K562 (cell line): ENCODE results near the gene FYB1. TPM values are rescaled to one million over a fixed set of nuclear protein-coding genes. Genes with fewer than 3 reads are reported as not detected.

ENCODE experiments used
- BACH1 ChIP-seq: fragments of 200-800 bp; sonication (Bioruptor generic); IDR thresholded peaks from 2 replicates; pipeline ENCODE4 v1.6.1; 2016; ENCODE audit warnings: missing genetic modification characterization, missing compliant biosample characterization
- C11orf30 ChIP-seq: fragments of 450-650 bp; IDR thresholded peaks from 2 replicates; pipeline ENCODE4 v1.6.1; 2016; ENCODE audit warnings: low read depth, mild to moderate bottlenecking
- CREBBP ChIP-seq: IDR thresholded peaks from one replicate; pipeline ENCODE4 v1.6.1; 2012; ENCODE audit warnings: low read depth, mild to moderate bottlenecking, control low read depth, inconsistent platforms, low read length
- EGR1 ChIP-seq: fragments of 450-650 bp; conservative IDR thresholded peaks from 2 replicates; pipeline ENCODE4 v1.6.1; 2017; ENCODE audit warnings: mild to moderate bottlenecking
- ELF1 ChIP-seq: fragments of 200-800 bp; sonication (Bioruptor generic); IDR thresholded peaks from 2 replicates; pipeline ENCODE4 v1.6.1; 2016; ENCODE audit warnings: missing genetic modification characterization, missing compliant biosample characterization
- FOXM1 ChIP-seq, 2 experiments: fragments of 450-650 bp in 1 of 2; sonication (generic) in 1 of 2; formaldehyde crosslinking in 1 of 2; IDR thresholded peaks; 2 replicates each; pipeline versions ENCODE4 v1.6.1 to v1.9.0; 2017 to 2022; ENCODE audit warnings: low read depth in 2 of 2, mild to moderate bottlenecking in 2 of 2, missing genetic modification reagents in 1 of 2, moderate library complexity in 1 of 2
- HDAC6 ChIP-seq: IDR thresholded peaks from 2 replicates; pipeline ENCODE4 v1.6.1; 2012; ENCODE audit warnings: low read depth, mild to moderate bottlenecking, control low read depth, inconsistent platforms, low read length, moderate library complexity
- HNRNPL ChIP-seq: fragments of 200-400 bp; formaldehyde crosslinking; IDR thresholded peaks from 2 replicates; pipeline ENCODE4 v1.6.1; 2017; ENCODE audit warnings: low read depth, mild to moderate bottlenecking, low read length
- NFRKB ChIP-seq: fragments of 450-650 bp; IDR thresholded peaks from 2 replicates; pipeline ENCODE4 v1.6.1; 2016; ENCODE audit warnings: low read depth
- TBL1XR1 ChIP-seq, 2 experiments: IDR thresholded peaks; 2 replicates each; pipeline ENCODE4 v1.6.1; 2012; ENCODE audit warnings: improper control_type of control experiment in 2 of 2, low read length in 2 of 2, mild to moderate bottlenecking in 1 of 2
- TEAD2 ChIP-seq: fragments of 450-650 bp; IDR thresholded peaks from 2 replicates; pipeline ENCODE4 v1.6.1; 2016; ENCODE audit warnings: missing genetic modification characterization, control low read depth, missing compliant biosample characterization
- ZNF274 ChIP-seq: IDR thresholded peaks from 2 replicates; pipeline ENCODE4 v1.6.1; 2011; ENCODE audit warnings: low read depth, mild to moderate bottlenecking, low read length, moderate library complexity, borderline replicate concordance
- ZNF518B ChIP-seq: fragments of 250-450 bp; sonication (Bioruptor Pico); IDR thresholded peaks from 2 replicates; pipeline ENCODE4 v1.5.0; 2021; ENCODE audit warnings: mild to moderate bottlenecking, moderate library complexity
- ZNF57 ChIP-seq: fragments of 450-650 bp; formaldehyde crosslinking; IDR thresholded peaks from 2 replicates; pipeline ENCODE4 v1.4.0; 2020; ENCODE audit warnings: mild to moderate bottlenecking, moderate library complexity
- polyA plus RNA-seq, 8 experiments: library from polyadenylated mRNA; depleted of rRNA in 4 of 8; stranded (reverse) in 5 of 8; unstranded in 3 of 8; fragments of >200 nt; fragmentation: Nextera tagmentation in 2 of 8; fragmentation: Illumina TruSeq in 1 of 8; extraction: Ambion mirVana in 2 of 8; extraction: Trizol in 1 of 8; gene quantifications; 2 replicates each; pipeline versions ENCODE4 v1.2.1 to v1.2.3, GENCODE V29; 2011 to 2014; ENCODE audit warnings: inconsistent platforms in 1 of 8, missing spikeins in 1 of 8
- total RNA-seq, 7 experiments: library from RNA; depleted of rRNA in 6 of 7; stranded (reverse); fragments of >200 nt in 6 of 7; fragmentation: Illumina TruSeq in 2 of 7; extraction: Trizol in 2 of 7; gene quantifications; 2 replicates each; pipeline versions ENCODE4 v1.2.1 to v1.2.3, GENCODE V29; 2011 to 2021; ENCODE audit warnings: low replicate concordance in 1 of 7
- TF ChIP-seq, protein P1 (sequence below): sonication (generic); formaldehyde crosslinking; IDR thresholded peaks from 2 replicates; pipeline ENCODE4 v1.8.1; 2023; ENCODE audit warnings: mild to moderate bottlenecking, missing genetic modification reagents
- TF ChIP-seq, protein P2 (sequence below): fragments of 200-400 bp; formaldehyde crosslinking; IDR thresholded peaks from 2 replicates; pipeline ENCODE4 v1.6.1; 2017; ENCODE audit warnings: mild to moderate bottlenecking, low read depth, low read length, moderate library complexity
- TF ChIP-seq, protein P3 (sequence below): fragments of 450-650 bp; IDR thresholded peaks from 2 replicates; pipeline ENCODE4 v1.6.1; 2016; ENCODE audit warnings: borderline replicate concordance

Gene FYB1
- total and polyA plus RNA-seq, 9 of the 15 experiments (the other 6 are each of a cell fraction or from before 2014, with no cell fraction given) = 4.7 to 31.5 (median 9.7) TPM

- peak; percentile 87 for TF ChIP-seq EGR1
- no peak for TF ChIP-seq ZNF57
- no peak for TF ChIP-seq BACH1 (tag)
- TF ChIP-seq HDAC6 = no peak
- no peak for TF ChIP-seq HNRNPL
- no peak for TF ChIP-seq TBL1XR1 (IDR thresholded peaks at IDR 0.05; ENCODE audit: low read length in 2 of 2)
- no peak for TF ChIP-seq FOXM1 (IDR thresholded peaks at IDR 0.05; ENCODE audit: low read depth)
- no peak for TF ChIP-seq FOXM1 (CRISPR knock-in tag; IDR thresholded peaks at IDR 0.05; ENCODE audit: low read depth)
- TF ChIP-seq, protein P1, sequence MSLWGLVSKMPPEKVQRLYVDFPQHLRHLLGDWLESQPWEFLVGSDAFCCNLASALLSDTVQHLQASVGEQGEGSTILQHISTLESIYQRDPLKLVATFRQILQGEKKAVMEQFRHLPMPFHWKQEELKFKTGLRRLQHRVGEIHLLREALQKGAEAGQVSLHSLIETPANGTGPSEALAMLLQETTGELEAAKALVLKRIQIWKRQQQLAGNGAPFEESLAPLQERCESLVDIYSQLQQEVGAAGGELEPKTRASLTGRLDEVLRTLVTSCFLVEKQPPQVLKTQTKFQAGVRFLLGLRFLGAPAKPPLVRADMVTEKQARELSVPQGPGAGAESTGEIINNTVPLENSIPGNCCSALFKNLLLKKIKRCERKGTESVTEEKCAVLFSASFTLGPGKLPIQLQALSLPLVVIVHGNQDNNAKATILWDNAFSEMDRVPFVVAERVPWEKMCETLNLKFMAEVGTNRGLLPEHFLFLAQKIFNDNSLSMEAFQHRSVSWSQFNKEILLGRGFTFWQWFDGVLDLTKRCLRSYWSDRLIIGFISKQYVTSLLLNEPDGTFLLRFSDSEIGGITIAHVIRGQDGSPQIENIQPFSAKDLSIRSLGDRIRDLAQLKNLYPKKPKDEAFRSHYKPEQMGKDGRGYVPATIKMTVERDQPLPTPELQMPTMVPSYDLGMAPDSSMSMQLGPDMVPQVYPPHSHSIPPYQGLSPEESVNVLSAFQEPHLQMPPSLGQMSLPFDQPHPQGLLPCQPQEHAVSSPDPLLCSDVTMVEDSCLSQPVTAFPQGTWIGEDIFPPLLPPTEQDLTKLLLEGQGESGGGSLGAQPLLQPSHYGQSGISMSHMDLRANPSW (CRISPR knock-in tag) = no peak
- no peak for TF ChIP-seq ZNF518B (CRISPR knock-in tag)
- TF ChIP-seq, protein P2, sequence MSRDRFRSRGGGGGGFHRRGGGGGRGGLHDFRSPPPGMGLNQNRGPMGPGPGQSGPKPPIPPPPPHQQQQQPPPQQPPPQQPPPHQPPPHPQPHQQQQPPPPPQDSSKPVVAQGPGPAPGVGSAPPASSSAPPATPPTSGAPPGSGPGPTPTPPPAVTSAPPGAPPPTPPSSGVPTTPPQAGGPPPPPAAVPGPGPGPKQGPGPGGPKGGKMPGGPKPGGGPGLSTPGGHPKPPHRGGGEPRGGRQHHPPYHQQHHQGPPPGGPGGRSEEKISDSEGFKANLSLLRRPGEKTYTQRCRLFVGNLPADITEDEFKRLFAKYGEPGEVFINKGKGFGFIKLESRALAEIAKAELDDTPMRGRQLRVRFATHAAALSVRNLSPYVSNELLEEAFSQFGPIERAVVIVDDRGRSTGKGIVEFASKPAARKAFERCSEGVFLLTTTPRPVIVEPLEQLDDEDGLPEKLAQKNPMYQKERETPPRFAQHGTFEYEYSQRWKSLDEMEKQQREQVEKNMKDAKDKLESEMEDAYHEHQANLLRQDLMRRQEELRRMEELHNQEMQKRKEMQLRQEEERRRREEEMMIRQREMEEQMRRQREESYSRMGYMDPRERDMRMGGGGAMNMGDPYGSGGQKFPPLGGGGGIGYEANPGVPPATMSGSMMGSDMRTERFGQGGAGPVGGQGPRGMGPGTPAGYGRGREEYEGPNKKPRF = no peak
- no peak for TF ChIP-seq NFRKB
- no peak for TF ChIP-seq CREBBP
- no peak for TF ChIP-seq C11orf30
- TF ChIP-seq, protein P3, sequence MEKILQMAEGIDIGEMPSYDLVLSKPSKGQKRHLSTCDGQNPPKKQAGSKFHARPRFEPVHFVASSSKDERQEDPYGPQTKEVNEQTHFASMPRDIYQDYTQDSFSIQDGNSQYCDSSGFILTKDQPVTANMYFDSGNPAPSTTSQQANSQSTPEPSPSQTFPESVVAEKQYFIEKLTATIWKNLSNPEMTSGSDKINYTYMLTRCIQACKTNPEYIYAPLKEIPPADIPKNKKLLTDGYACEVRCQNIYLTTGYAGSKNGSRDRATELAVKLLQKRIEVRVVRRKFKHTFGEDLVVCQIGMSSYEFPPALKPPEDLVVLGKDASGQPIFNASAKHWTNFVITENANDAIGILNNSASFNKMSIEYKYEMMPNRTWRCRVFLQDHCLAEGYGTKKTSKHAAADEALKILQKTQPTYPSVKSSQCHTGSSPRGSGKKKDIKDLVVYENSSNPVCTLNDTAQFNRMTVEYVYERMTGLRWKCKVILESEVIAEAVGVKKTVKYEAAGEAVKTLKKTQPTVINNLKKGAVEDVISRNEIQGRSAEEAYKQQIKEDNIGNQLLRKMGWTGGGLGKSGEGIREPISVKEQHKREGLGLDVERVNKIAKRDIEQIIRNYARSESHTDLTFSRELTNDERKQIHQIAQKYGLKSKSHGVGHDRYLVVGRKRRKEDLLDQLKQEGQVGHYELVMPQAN = peak; percentile 82
- TF ChIP-seq ZNF274 = no peak
- TF ChIP-seq ELF1 = no peak
- no peak for TF ChIP-seq TEAD2 (tag)
These were observed 146.2 kb downstream of the FYB1 start (continued) for GRCh38 chr5:39072925-39073766.
